GM18858 (cell line): Measurements from ENCODE around the gene ADSL.
"Not testable (repeated sequence)": the region's sequence is repeated elsewhere in the genome, so short reads cannot be mapped to it uniquely, and the experiment has no call there.

ENCODE experiments used
- ATAC-seq: cut with Tn5 transposase; IDR thresholded peaks from one replicate; pipeline ENCODE4 v1.9.1; 2021; ENCODE audit not compliant: unreplicated experiment

Gene ADSL

DNA sequence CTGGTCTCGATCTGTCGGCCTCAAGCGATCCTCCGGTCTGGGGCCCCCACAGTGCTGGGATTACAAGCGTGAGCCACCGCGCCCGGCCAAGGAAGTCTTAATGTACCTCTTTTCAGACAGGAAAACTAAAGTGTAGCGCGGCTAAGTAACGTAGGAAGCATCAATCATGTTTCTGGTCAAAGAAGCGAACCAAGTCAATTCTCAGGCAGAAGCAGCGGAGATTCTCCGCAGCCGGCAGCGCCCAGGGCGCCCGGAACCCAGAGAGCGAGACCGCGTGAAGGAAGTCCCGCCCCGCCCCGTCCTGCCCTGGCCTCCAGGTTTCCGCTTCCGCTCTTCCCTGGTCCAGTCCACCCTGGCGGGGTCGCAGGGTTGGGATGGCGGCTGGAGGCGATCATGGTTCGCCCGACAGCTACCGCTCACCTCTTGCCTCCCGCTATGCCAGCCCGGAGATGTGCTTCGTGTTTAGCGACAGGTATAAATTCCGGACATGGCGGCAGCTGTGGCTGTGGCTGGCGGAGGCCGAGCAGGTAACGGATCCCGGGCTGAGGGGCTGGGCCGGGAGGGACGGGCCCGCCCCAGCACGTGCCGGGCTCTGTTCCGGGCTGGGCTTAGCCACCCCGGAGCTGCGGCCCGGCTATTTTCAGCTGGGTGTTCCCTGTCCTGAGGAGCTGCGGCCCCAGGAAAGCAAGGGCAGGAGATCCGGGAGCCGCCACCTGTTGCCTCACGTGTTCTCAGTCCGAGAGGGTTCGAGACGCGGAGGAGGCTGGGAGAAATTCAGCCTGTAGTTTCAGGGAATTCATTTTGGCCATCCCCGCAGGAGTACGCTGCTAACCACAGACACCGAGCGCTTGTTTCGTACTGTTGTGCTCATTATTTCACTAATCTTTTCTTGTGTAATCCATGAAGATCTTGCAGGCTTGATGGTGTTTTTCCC is at the start of gene ADSL:
Gene ADSL (plus strand): TSS at position 316 of the 934 bp plus-strand sequence. CDS start 59 bp downstream, at position 375.
- ATAC-seq, result peak; percentile 50

DNA sequence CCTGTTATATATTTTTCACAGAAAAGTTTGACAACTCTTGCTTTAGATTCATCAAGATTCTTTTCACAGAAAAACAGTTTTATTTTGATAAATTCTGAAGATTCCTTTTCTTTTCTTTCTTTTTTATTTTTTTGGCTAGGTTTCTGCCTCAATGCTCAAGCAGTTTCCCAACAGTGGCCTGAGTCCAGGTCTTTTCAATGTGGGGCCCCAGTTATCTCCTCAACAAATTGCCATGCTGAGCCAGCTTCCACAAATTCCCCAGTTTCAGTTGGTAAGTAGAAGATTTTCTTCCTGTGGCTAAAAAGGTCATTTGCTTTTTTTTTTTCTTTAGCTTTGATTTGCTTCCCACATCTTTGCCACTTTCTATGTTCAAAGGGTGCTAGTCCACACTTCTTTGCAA is 46.0 kb upstream of the ADSL start:
- ATAC-seq, result no peak

DNA sequence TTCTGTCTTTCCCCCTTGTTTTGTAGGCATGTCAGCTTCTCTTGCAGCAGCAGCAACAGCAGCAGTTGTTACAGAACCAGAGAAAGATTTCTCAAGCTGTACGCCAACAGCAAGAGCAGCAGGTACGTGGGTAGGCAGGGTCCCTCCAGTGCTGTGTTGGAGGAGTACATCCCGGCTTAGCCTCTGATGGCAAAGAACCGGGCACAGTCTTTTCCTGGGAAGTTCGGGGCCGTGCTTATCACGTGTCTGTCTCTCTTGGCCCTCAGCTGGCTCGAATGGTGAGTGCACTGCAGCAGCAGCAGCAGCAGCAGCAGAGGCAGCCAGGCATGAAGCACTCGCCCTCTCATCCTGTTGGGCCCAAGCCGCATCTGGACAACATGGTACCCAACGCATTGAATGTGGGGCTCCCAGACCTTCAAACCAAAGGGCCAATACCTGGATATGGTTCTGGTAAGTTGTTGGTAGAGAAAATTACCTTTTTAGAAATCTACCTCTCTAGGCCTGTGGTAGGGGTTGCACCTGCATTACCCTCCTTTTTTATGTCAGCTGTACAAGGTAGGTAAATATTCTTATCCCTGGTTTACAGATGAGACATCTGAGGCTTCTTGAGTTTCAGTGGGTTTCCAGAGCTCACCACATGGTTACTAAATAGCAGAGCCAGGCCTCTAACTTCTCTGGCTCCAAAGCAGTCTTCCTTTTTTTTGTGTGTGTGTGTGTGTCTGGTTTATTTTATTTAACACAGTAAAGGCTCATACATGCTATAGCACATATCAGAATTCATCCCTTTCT is 45.2 kb upstream of the ADSL start:
- ATAC-seq, result peak; percentile 44

DNA sequence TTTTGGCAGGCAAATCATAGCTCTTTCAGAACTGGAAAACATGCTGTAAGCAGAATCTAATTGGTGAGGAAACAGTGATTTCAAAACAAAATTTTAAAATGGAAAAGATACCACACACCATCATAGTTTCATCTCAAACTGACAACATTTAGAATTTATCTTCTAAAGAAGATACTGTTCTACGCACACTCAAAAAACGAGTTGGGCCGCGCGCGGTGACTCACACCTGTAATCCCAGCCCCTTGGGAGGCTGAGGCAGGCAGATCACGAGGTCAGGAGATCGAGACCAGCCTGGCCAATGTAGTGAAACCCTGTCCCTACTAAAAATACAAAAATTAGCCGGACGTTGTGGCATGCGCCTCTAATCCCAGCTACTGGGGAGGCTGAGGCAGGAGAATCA is 44.2 kb upstream of the ADSL start:
- no peak for ATAC-seq

DNA sequence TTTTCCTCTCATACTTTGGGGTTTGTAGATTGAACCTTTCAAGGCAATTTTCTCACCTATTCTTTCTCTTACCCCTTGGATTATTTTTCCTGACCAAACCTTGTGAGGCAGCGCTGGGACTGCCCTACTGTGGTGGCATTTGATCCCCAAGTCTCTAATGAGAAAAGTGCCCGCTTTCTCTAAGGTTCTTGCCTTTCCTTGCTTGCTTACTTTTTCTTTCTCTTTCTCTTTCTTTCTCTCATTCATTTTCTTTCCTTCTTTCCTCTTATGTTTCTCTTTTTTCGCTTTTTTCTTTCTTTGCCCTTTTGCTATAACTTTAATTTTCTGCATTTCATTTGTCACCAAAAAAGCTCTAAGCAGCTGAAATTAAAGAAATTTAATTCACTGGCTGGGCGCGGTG is 40.7 kb upstream of the ADSL start:
- ATAC-seq, result no peak

DNA sequence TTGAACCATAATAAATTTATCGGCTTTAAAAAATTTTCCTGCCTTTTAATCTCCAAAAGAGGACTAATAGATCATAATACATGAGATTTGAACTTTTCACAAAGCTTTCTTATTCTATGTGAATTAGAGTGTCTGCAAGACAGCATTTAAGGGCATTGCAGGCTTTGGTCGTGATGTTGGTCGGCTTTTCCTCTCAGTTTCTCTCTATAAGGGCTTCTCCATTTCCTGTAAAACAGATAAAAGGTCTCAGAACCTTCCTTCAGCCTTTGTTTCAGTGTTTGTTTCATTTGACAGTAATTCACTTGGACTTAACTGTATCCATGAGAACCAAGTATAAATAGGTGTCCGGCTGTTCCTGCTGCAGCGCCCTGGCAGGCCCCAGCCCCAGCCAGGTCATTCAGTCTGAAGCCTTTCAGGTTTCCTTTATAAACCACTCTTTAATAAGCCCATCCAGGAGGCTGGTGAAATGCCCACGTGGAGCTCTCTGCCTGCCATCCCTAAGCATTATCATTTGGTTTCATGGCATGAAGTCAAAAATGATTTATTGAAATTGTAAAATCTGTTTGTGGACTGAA is 37.2 kb upstream of the ADSL start:
- ATAC-seq, result no peak

DNA sequence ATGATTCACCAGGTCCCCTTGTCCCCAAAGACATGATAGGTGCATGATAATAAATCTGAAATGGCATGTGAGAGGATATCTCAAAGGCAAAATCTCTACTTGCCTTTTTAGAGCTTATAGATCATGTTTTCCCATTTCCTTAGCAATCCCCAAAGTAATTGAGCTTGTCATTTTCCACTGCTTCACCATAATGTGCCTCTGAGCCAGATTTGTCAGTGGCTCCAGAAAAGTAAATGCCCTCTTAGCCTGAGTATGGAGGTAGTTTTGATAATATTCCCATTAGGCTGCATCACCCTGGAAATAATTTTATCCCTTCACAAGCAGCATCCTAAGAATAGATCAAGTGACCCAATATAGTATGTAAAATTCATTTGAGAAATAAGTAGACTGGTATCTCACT is 36.7 kb upstream of the ADSL start:
- no peak for ATAC-seq

DNA sequence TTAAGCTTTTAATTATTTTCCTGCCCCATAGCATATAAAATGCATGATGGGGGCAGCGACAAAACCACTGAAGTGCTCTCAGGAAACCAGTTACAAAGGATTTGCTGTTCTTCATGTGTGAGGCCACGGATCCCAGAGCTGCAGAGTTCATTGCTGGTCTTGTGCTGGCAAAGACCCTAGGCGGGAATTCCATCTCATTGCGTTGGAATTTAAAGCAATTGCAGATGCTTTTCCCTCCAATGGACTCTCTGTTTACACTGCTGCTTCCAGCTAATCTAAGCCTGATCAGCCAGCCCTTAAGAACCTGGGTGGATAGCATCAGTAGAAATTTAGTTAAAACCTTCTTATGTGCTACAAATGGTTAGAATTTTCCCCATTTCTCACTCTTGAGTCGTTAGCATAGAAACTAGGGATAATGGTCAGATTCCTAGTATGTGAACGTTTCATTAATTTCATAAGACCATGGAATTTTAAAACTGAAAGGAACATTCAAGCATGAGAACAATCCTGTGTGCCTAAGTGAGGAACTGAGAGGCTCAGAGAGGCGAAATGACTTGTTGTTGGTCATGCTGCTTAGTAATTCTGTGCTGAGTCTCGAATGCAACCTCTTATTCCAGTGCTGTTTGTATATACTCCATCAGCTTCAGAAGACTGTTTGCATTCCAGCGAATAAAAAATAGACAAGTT is 36.1 kb upstream of the ADSL start:
- no peak for ATAC-seq

DNA sequence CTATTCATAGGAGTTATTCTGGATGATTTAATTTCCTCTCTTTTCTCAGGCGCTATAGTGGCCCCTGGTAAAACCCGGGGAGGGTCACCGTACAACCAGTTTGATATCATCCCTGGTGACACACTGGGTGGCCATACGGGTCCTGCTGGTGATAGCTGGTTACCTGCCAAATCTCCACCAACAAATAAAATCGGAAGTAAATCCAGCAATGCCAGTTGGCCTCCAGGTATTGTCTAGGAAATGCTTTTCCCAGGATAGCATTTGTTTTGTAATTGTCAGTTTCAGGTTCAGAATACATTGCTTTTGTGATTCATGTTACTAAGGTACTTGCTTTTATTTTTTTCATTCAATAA is 35.6 kb upstream of the ADSL start:
- no peak for ATAC-seq

DNA sequence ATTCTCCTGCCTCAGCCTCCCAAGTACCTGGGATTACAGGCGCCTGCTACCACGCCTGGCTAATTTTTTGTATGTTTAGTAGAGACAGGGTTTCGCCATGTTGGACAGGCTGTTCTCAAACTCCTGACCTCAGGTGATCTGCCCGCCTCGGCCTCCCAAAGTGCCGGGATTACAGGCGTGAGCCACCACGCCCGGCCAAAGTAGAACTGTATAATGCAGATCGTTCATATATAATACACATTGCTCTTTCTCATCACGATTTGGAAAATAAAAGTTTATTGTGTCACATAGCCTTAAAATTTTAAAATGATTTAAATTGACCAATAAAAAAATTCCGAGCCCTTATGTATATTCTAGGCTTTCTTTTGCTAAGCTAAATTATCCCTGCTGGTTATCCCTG is 34.7 kb upstream of the ADSL start:
- ATAC-seq, result not testable (repeated sequence)

DNA sequence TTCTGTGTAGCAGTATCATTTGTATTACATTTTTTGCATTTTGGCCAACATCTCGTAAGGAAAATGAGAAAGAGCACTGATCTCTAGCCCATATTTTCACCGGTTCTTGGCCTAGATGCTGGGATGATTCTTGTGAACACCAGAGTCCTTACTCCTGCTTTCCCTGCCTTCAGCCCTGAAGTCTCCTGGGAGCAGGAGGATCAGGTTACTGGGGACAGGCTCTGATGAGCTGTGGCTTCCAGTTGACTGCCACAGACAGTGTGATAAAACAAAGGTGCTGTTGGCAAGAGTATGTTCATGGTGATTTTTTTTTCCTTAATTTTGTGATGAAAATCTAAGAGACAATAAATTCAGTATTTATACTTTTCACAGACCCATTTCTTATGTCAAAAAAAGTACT is 34.2 kb upstream of the ADSL start:
- ATAC-seq, result no peak

DNA sequence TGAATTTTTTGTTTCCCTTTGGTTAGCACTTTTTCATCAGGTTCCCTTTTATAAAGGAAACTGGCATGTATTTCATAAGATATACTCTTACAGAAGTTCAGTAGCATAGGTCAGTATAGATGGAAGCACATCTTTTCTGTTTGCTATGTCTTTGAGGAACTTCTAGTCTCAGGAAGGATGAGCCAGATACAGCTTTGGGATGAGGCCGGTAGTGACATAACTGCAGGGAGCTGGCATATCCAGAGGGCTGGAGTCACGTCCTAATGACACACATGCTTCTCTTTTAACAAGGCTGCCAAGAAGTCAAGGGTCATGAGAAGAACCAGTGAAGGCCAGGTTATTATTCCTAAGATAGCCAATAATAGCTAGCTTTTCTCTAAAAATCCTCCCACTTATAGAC is 33.3 kb upstream of the ADSL start:
- no peak for ATAC-seq

DNA sequence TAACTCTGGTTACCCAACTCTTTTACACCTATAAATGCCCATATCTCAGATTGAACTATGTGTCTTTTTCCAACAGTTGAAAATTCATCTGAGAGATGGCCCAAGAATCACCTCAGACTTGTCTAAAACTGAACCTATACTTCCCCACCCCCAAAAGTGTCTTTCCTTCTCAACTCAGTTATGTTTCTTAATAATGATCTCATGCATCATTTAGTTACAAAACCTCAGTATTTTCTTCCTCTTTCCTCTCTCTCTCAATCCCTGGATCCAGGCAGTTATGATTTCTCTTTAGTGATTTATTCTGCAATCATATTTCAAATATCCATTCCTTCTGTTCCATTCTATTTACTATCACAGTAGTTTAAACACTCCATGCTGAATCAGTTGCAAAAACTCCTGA is 32.3 kb upstream of the ADSL start:
- no peak for ATAC-seq

DNA sequence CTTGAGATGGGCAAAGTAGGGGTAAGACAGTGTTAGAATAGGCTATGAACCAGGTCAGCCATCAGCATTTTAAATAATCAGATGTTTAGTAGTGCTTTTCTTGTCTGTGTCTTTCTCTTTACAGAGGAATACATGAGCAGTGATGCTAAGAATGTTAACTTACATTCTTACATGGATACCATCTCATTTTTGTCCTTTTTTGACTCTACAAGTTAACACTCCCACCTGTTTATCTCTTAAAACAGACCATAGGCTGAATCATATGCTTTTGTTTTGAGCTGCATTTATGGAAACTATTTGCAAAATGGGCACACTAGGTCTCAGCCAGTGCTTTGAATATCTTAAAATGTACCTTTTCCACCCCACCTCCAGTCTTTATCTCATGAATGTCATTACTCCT is 25.6 kb upstream of the ADSL start:
- ATAC-seq, result no peak

DNA sequence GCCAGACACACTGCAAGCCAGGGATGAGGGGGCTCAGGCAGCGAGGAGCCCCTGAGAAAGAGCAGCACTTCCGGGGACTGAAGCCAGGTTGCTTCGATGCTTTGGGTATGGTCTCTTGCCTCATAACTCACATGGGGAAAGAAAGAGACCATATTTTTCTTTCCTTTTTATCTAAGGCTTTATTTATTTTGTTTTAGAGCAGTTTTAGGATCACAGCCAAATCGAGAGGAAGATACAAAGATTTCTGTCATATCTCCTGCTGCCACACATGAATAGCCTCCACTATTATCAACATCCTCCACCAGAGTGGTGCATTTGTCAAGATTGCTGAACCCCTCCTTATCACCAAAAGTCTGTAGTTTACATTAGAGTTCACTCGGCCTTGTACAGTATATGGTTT is 24.3 kb upstream of the ADSL start:
- ATAC-seq, result no peak

DNA sequence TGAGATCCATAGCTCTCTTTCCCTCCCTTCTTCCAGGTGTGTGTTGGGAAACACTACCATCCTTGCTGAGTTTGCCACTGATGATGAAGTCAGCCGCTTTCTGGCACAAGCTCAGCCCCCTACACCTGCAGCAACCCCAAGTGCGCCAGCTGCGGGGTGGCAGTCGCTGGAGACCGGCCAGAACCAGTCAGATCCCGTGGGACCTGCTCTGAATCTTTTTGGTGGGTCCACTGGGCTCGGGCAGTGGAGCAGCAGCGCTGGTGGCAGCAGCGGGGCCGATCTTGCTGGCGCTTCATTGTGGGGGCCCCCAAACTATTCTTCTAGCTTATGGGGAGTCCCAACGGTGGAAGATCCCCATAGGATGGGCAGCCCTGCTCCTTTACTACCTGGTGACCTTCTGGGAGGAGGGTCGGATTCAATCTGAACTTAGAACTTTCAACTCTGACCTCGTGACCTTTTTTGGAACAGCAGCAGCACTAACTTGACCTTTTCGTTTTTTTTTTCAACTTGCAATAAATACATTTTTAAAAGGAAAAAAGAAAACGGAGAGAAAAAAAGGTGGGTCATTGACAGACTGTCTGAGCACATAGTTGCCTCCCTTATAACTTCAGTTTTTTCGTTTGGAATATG is 23.4 kb upstream of the ADSL start:
- no peak for ATAC-seq

DNA sequence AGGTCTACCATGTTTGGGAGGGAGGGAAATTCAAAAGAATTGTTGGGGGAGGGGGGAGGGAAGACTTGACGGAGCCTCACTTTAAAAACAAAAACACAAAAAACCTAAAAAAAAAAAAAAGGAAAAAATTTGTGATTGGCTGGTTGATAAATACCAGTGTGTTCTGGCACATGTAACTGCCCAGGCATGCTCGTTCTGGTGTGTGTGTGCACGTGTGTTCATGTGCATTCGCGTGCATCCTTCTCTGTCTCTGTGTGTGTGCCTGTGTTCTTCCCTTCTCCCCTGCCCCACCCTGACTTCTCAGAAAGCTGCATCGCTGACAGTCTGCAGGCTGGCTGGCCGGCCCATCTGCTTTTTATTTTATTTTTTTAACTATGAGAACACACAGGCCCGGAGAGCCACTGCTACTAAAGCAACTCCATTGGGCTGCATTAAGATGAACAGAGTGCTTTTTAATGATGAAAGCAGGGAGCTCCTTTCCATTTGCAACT is 22.6 kb upstream of the ADSL start:
- no peak for ATAC-seq

DNA sequence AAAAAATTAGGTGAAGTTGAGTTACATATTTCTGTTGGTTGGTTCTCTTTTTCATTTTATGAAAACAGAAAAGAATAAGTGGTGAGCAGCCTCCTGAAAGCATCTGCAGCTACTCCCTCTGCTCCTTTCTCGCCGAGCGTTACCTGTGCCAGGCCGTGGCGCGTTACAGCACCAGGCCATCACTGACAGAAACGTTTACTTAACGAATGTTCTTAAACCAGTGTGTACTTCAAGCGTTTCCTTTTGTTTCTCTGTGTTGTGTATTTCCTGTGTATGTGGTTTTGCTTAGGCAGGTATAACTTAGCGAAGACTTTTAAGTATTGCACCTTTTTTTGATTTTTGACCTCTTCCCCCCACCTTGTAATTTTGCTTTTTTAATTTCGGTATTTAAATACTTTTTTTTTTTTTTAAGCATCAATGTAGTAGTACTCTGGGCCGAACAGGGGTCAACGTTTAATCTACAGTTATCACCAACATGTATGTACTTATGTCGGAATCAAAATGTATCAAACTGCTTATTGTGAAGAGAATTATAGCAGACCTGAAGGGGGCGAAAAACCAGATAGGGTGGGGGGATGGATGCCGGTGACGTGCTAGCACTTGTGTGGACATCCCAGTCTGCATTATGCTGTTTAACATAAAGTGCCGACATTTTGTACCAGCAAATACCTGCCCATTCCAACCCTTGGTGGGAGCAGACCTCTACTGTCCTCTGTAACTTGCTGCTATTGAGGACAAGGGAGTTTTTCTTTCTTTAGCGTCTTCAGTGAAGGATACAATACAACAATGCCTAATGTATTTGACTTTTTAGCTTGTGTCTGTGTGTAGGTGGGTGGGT is 21.6 kb upstream of the ADSL start:
- no peak for ATAC-seq

DNA sequence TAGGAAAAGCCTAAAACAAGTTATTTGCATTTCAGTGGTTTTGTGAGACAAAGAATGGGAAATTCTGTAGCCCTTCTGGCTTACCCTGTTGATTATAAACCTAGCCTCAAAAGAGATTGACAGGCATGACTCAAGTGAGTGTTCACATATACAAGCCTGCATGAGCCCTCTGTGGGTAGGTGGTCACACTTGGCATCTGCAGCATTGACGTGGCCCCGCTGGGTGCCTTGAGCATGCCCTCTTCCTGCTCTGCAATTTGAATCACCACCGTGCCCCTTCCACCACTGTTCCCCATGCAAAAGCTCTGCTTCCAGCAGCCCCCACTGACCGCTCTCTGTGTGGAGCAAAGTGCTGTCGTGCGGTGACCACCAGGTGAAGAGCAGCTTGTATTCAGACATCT is 21.0 kb upstream of the ADSL start:
- no peak for ATAC-seq
